HG03025 (cell line): ENCODE measurements around the gene UCP2.
A peak's percentile ranks its signal among the peaks of the same experiment; 100 is the strongest.

Source experiments
- ATAC-seq: cut with Tn5 transposase; IDR thresholded peaks from one replicate; pipeline ENCODE4 v1.9.1; 2021; ENCODE audit warnings: mild to moderate bottlenecking, moderate library complexity; ENCODE audit not compliant: unreplicated experiment, low FRiP score

Gene UCP2

GRCh38 chr11:73982595-73982989 lies at the start of gene UCP2:
UCP2 (minus strand) TSS chr11:73982843; CDS start chr11:73978378, 4,465 bp downstream.
- ATAC-seq = peak; percentile 43

GRCh38 chr11:74030723-74031676 lies 48.4 kb upstream of the UCP2 start:
- ATAC-seq = no peak

GRCh38 chr11:74025467-74026166 lies 43.0 kb upstream of the UCP2 start:
- no peak for ATAC-seq

GRCh38 chr11:74024261-74025029 lies 41.8 kb upstream of the UCP2 start:
- ATAC-seq = no peak

GRCh38 chr11:74023276-74023675 lies 40.6 kb upstream of the UCP2 start:
- ATAC-seq = no peak

GRCh38 chr11:74022546-74022945 lies 39.9 kb upstream of the UCP2 start:
- ATAC-seq = no peak

- no peak for ATAC-seq
These were observed 39.4 kb upstream of the UCP2 start for GRCh38 chr11:74021998-74022397.

GRCh38 chr11:74020539-74020938 lies 37.9 kb upstream of the UCP2 start:
- ATAC-seq = no peak

GRCh38 chr11:74019860-74020259 lies 37.2 kb upstream of the UCP2 start:
- ATAC-seq = no peak

- no peak for ATAC-seq
These were observed 36.6 kb upstream of the UCP2 start for GRCh38 chr11:74019104-74019738.

- ATAC-seq = no peak
These were observed 35.8 kb upstream of the UCP2 start for GRCh38 chr11:74018331-74019005.

- ATAC-seq = no peak
These were observed 35.0 kb upstream of the UCP2 start for GRCh38 chr11:74017631-74018030.

GRCh38 chr11:74015919-74016684 lies 33.5 kb upstream of the UCP2 start:
- no peak for ATAC-seq

- ATAC-seq = no peak
These were observed 32.2 kb upstream of the UCP2 start for GRCh38 chr11:74014880-74015279.

GRCh38 chr11:74013141-74013540 lies 30.5 kb upstream of the UCP2 start:
- no peak for ATAC-seq

- no peak for ATAC-seq
These were observed 29.6 kb upstream of the UCP2 start for GRCh38 chr11:74012074-74012809.

- ATAC-seq = no peak
These were observed 28.9 kb upstream of the UCP2 start for GRCh38 chr11:74011360-74012073.
